ENCODE results near the gene SLITRK3.
A peak's percentile ranks its signal among the peaks of the same experiment; 100 is the strongest.

SLITRK3 gene

GRCh38 chr3:165211721-165212120 is 15.5 kb upstream of the SLITRK3 start:
- H3K4me3 ChIP-seq (replicated peaks in 1 of 2; ENCODE audit: low read depth in 2 of 2, low read length in 2 of 2) = no peak overlapping the region
- no peak for TF ChIP-seq CTCF (IDR thresholded peaks at IDR 0.05; ENCODE audit: low read depth, low read length)
- no peak for DNase-seq (ENCODE audit: low read depth in 2 of 2)

- TF ChIP-seq CTCF (IDR thresholded peaks at IDR 0.05; ENCODE audit: low read depth, low read length) = no peak
- DNase-seq (ENCODE audit: low read depth in 2 of 2) = no peak
- H3K4me3 ChIP-seq (replicated peaks in 1 of 2; ENCODE audit: low read depth in 2 of 2, low read length in 2 of 2) = no peak overlapping the region
These were observed 14.5 kb upstream of the SLITRK3 start for GRCh38 chr3:165210727-165211126.

DNA sequence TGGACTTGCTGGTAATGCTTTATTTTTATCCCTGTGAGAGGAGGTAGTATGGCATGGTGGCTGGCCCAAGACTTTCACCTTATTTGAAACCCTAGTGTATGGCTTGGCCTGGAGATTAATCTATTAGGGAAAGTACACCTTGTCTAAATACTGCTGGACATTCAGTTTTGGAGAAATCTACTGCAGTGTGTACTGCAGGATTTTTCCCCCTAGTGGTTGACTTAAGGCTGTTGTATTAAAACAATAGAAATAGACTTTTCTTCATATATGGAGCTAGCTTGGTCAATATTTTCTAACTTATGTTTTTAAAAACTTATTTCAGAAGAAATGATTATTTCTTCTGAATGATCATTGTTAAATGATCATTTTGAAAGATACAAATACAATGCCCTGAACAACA is 13.9 kb upstream of the SLITRK3 start:
- no peak for DNase-seq (ENCODE audit: low read depth in 2 of 2)
- H3K4me3 ChIP-seq (replicated peaks in 1 of 2; ENCODE audit: low read depth in 2 of 2, low read length in 2 of 2) = no peak overlapping the region
- peak; percentile 15 for TF ChIP-seq CTCF (IDR thresholded peaks at IDR 0.05; ENCODE audit: low read depth, low read length)

DNA sequence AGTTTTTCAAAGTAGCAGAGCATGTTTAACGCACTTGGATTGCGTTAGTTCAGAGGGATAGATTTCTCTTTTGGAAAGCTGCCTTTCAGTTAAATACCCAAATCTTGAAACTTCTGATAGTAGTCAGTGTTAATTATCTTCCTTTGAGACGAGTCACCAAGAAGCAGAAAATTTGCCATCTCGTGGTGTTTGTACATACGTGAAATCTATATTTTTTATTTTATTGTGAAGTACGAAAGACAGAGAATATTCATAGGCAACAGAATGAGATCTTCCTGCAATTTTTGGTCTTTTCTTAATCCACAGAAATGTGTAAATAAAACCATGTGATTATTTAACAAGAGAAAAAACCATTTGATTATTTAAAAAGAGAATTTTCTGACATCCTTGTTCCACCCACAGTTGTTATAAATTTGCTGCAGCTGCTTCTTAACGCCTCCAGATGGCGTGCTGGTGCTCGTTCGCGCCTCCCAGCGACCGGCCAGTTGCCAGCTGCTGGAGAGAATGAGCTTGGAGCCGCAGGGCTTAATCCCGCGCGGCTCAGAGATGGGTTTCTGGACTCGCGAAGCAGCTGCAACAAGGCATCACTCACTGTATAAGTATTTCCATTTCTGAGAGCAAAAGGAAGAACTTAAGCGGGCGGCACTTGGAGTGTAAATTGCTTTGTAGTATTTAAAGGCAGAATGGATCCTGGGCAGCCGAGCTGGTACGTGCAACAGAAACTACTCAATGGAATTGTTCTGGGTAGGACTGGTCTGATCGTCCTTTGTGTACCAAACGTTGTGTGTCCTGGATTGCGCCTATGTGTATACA is 10.5 kb upstream of the SLITRK3 start:
- TF ChIP-seq CTCF (IDR thresholded peaks at IDR 0.05; ENCODE audit: low read depth, low read length) = peak; percentile 96
- peak; percentile 79 to 82 for DNase-seq (ENCODE audit: low read depth in 2 of 2)
- peak overlapping the region; percentile 19 to 27 for H3K4me3 ChIP-seq (replicated peaks in 1 of 2; ENCODE audit: low read depth in 2 of 2, low read length in 2 of 2)

DNA sequence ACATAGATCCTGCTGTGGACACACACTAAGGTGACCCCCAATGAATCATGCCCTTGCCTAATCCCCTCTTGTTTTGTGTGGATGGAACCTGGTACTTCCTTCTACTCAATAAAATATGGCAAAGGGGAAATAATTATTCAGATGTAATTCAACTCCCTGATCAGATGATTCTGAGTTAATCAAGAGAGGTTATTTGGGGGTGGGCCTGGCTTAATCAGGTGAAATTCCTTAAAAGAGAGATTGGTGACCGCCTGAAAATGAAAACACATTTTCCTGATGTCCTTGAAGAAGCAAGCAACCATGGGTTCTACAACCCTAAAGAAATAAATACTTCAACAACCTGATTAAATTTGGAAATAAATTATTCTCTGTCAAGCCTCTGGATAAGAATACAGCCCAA is 8.3 kb upstream of the SLITRK3 start:
- no peak for TF ChIP-seq CTCF (IDR thresholded peaks at IDR 0.05; ENCODE audit: low read depth, low read length)
- DNase-seq (ENCODE audit: low read depth in 2 of 2) = no peak
- no peak overlapping the region for H3K4me3 ChIP-seq (replicated peaks in 1 of 2; ENCODE audit: low read depth in 2 of 2, low read length in 2 of 2)

DNA sequence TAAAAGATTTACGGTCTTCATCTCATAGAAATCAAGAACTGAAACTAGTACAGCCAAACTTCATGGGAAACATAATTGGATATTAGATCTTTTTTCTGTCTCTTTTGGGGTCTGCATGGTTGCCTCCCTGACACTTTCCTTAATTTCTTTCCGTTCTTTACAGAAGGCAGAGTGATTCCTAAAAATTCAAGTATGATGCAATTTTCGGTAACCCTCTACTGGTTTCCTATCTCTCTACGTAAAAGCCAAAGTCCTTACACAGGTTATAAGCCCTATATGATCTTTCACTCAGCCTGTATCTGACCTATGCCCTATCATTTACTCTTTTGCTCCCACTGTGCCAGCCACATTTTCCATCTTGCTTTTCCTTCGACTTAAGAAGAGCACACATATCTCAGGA is 6.8 kb upstream of the SLITRK3 start:
- TF ChIP-seq CTCF (IDR thresholded peaks at IDR 0.05; ENCODE audit: low read depth, low read length) = no peak
- DNase-seq (ENCODE audit: low read depth in 2 of 2) = no peak
- no peak overlapping the region for H3K4me3 ChIP-seq (replicated peaks in 1 of 2; ENCODE audit: low read depth in 2 of 2, low read length in 2 of 2)

DNA sequence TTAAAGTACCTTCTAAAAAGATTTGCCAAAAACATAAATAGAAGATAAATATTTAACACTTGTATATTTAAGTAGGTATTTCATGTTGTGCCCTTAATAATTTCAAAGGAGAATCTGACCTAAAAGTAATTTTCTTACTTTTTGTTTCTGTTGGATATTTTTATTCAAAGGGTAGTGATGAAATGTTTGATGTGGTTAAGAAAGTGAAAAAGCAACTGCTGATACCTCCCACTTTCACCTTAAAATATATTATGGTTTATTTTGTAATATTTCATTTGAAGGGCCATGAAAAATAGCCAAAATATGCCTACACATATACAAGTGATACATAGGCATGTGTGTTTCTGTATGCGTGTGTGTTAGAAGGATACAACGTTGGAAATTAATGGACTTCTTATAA is 5.8 kb upstream of the SLITRK3 start:
- TF ChIP-seq CTCF (IDR thresholded peaks at IDR 0.05; ENCODE audit: low read depth, low read length) = no peak
- no peak for DNase-seq (ENCODE audit: low read depth in 2 of 2)
- H3K4me3 ChIP-seq (replicated peaks in 1 of 2; ENCODE audit: low read depth in 2 of 2, low read length in 2 of 2) = no peak overlapping the region
